Activated CD4-positive, alpha-beta T cell treated with anti-CD3 and anti-CD28 coated beads for 36 hours (primary cell): ENCODE data around the gene SMAD7. TPM values are rescaled to one million over a fixed set of nuclear protein-coding genes. Genes with fewer than 3 reads are reported as not detected.
"Not testable (repeated sequence)": the region's sequence is repeated elsewhere in the genome, so short reads cannot be mapped to it uniquely, and the experiment has no call there.

ENCODE experiments used
- ATAC-seq: fragments of 200-7000 bp; cut with Tn5 transposase; one replicate; pipeline ENCODE4 v1.10.0; 2021; ENCODE audit warnings: mild to moderate bottlenecking, moderate library complexity
- CTCF ChIA-PET: fragments of 350-600 bp; sonication (Branson Sonifier 250); formaldehyde crosslinking; loops from one replicate; lab custom pipeline; 2021; ENCODE audit warnings: antibody characterized with exemption; lab: Charles Lee
- POLR2A ChIA-PET: fragments of 350-600 bp; sonication (Branson Sonifier 250); formaldehyde crosslinking; loops from one replicate; lab custom pipeline; 2021; ENCODE audit warnings: antibody characterized with exemption, inconsistent platforms; lab: Charles Lee
- DNase-seq: peaks from one replicate; pipeline ENCODE4 v3.0.0-alpha.2; 2020
- H3K27ac Mint-ChIP-seq: one replicate; pipeline ENCODE4 v1.8.0; 2021; ENCODE audit warnings: mixed read lengths
- H3K27me3 Mint-ChIP-seq: one replicate; pipeline ENCODE4 v1.8.0; 2021; ENCODE audit warnings: mixed read lengths
- H3K36me3 Mint-ChIP-seq: one replicate; pipeline ENCODE4 v1.8.0; 2021; ENCODE audit warnings: low read depth, mixed read lengths
- H3K4me1 Mint-ChIP-seq: one replicate; pipeline ENCODE4 v1.8.0; 2021; ENCODE audit warnings: mixed read lengths
- H3K4me3 Mint-ChIP-seq: one replicate; pipeline ENCODE4 v1.8.0; 2021; ENCODE audit warnings: mild to moderate bottlenecking, moderate library complexity, mixed read lengths
- H3K9me3 Mint-ChIP-seq: one replicate; pipeline ENCODE4 v1.8.0; 2021; ENCODE audit warnings: low read depth, mixed read lengths
- intact Hi-C, 2 experiments: fragments of 100-400 bp; cut with DNase I in 1 of 2; cut with micrococcal nuclease in 1 of 2; formaldehyde crosslinking; loops; one replicate each; pipeline versions ENCODE4 v1.14.2 to v1.15.1; 2022 to 2024; cut with DNase I, micrococcal nuclease
- total RNA-seq, 2 experiments: library from RNA; stranded (reverse); gene quantifications; one replicate each; pipeline ENCODE4 v1.2.3, GENCODE V29; 2021

Gene SMAD7
- total RNA-seq, 2 experiments from 2014 or later: 7.2 to 9.3 TPM

GRCh38 chr18:48878471-48878870, 72.3 kb downstream of the SMAD7 start:
- Mint-ChIP-seq H3K4me1 (peaks cover 3% of the 10 kb centered on the region), H3K36me3 (no peaks in the 10 kb centered on the region), H3K4me3 (no peak overlapping the region), H3K27me3 (no peaks in the 10 kb centered on the region), H3K27ac (no peak overlapping the region), H3K9me3 (no peaks in the 10 kb centered on the region)
- ChIA-PET CTCF (no interaction called here), POLR2A (no interaction called here)
- DNase-seq (no peak), ATAC-seq (no peak)
- intact Hi-C loops: no loop called here

GRCh38 chr18:48877941-48878340, 72.8 kb downstream of the SMAD7 start:
- DNase-seq (no peak), ATAC-seq (no peak)
- no peaks in the 10 kb centered on the region for H3K27me3 Mint-ChIP-seq
- no peaks in the 10 kb centered on the region for H3K36me3 Mint-ChIP-seq
- intact Hi-C loops: no loop called here
- ChIA-PET POLR2A (no interaction called here), CTCF (no interaction called here)
- H3K4me1 Mint-ChIP-seq: peaks cover 9% of the 10 kb centered on the region
- no peak overlapping the region for H3K27ac Mint-ChIP-seq
- H3K4me3 Mint-ChIP-seq: no peak overlapping the region
- H3K9me3 Mint-ChIP-seq: no peaks in the 10 kb centered on the region

- Mint-ChIP-seq H3K27ac (no peak overlapping the region), H3K4me3 (no peak overlapping the region), H3K27me3 (no peaks in the 10 kb centered on the region), H3K36me3 (no peaks in the 10 kb centered on the region), H3K9me3 (no peaks in the 10 kb centered on the region), H3K4me1 (peaks cover 16% of the 10 kb centered on the region)
- intact Hi-C loops: no loop called here
- CTCF ChIA-PET: interaction anchor here (0.7 kb wide), 2 partner anchors 15 to 119 kb away, joined by 3 to 4 read pairs; no protein-coding TSS in a partner anchor
- POLR2A ChIA-PET: no interaction called here
- no peak for ATAC-seq
- DNase-seq: no peak
Measured at GRCh38 chr18:48876590-48876989, 74.2 kb downstream of the SMAD7 start.

GRCh38 chr18:48875942-48876511, 74.7 kb downstream of the SMAD7 start:
- POLR2A ChIA-PET: no interaction called here
- intact Hi-C loops: no loop called here
- ATAC-seq: no peak
- Mint-ChIP-seq H3K27ac (no peak overlapping the region), H3K4me3 (no peak overlapping the region), H3K36me3 (no peaks in the 10 kb centered on the region), H3K4me1 (peaks cover 16% of the 10 kb centered on the region), H3K9me3 (no peaks in the 10 kb centered on the region), H3K27me3 (no peaks in the 10 kb centered on the region)
- CTCF ChIA-PET: interaction anchor here (0.6 to 0.7 kb wide), 3 partner anchors 16 to 119 kb away, joined by 3 to 4 read pairs (median 4); no protein-coding TSS in a partner anchor
- no peak for DNase-seq

- no peak overlapping the region for H3K27ac Mint-ChIP-seq
- H3K27me3 Mint-ChIP-seq: no peaks in the 10 kb centered on the region
- H3K4me1 Mint-ChIP-seq: peaks cover 14% of the 10 kb centered on the region
- no peaks in the 10 kb centered on the region for H3K36me3 Mint-ChIP-seq
- no peak overlapping the region for H3K4me3 Mint-ChIP-seq
- ChIA-PET CTCF (interaction anchor here (0.6 kb wide), 1 partner anchor 35 kb away, joined by 4 read pairs; no protein-coding TSS in a partner anchor), POLR2A (no interaction called here)
- DNase-seq (no peak), ATAC-seq (no peak)
- intact Hi-C loops: no loop called here
- no peaks in the 10 kb centered on the region for H3K9me3 Mint-ChIP-seq
Measured at GRCh38 chr18:48875314-48875941, 75.3 kb downstream of the SMAD7 start.

GRCh38 chr18:48874701-48875162, 76.0 kb downstream of the SMAD7 start:
- Mint-ChIP-seq H3K4me1 (peaks cover 14% of the 10 kb centered on the region), H3K27me3 (no peaks in the 10 kb centered on the region), H3K4me3 (no peak overlapping the region), H3K9me3 (no peaks in the 10 kb centered on the region), H3K27ac (no peak overlapping the region), H3K36me3 (no peaks in the 10 kb centered on the region)
- intact Hi-C loops: no loop called here
- ChIA-PET CTCF (interaction anchor here (0.6 kb wide), 2 partner anchors 52 to 593 kb away, joined by 3 to 4 read pairs; no protein-coding TSS in a partner anchor), POLR2A (no interaction called here)
- no peak for DNase-seq
- no peak for ATAC-seq

- DNase-seq (no peak), ATAC-seq (no peak)
- Mint-ChIP-seq H3K4me1 (peaks cover 19% of the 10 kb centered on the region), H3K36me3 (no peaks in the 10 kb centered on the region), H3K27me3 (no peaks in the 10 kb centered on the region), H3K4me3 (no peak overlapping the region), H3K9me3 (no peaks in the 10 kb centered on the region), H3K27ac (no peak overlapping the region)
- intact Hi-C loops: no loop called here
- ChIA-PET POLR2A (no interaction called here), CTCF (interaction anchor here (0.6 to 0.7 kb wide), 3 partner anchors 52 to 594 kb away, joined by 3 to 4 read pairs (median 3); no protein-coding TSS in a partner anchor)
Measured at GRCh38 chr18:48874233-48874632, 76.5 kb downstream of the SMAD7 start.

GRCh38 chr18:48872234-48873145, 78.3 kb downstream of the SMAD7 start:
- H3K36me3 Mint-ChIP-seq: no peaks in the 10 kb centered on the region
- CTCF ChIA-PET: interaction anchor here (0.5 kb wide), 1 partner anchor 32 kb away, joined by 3 read pairs; no protein-coding TSS in a partner anchor
- ATAC-seq (no peak), DNase-seq (no peak)
- H3K4me1 Mint-ChIP-seq: peaks cover 34% of the 10 kb centered on the region
- H3K27me3 Mint-ChIP-seq: no peaks in the 10 kb centered on the region
- H3K27ac Mint-ChIP-seq: peak overlapping the region; percentile 32
- POLR2A ChIA-PET: no interaction called here
- intact Hi-C loops: no loop called here
- H3K9me3 Mint-ChIP-seq: no peaks in the 10 kb centered on the region
- H3K4me3 Mint-ChIP-seq: no peak overlapping the region

- intact Hi-C loops: no loop called here
- Mint-ChIP-seq H3K27me3 (no peaks in the 10 kb centered on the region), H3K4me1 (peaks cover 34% of the 10 kb centered on the region), H3K36me3 (no peaks in the 10 kb centered on the region), H3K4me3 (no peak overlapping the region), H3K27ac (no peak overlapping the region), H3K9me3 (no peaks in the 10 kb centered on the region)
- DNase-seq: no peak
- ChIA-PET POLR2A (no interaction called here), CTCF (no interaction called here)
- no peak for ATAC-seq
Measured at GRCh38 chr18:48871391-48872166, 79.2 kb downstream of the SMAD7 start.

- H3K27me3 Mint-ChIP-seq, H3K27ac Mint-ChIP-seq, H3K9me3 Mint-ChIP-seq, intact Hi-C loops, H3K4me3 Mint-ChIP-seq, H3K36me3 Mint-ChIP-seq, ATAC-seq, CTCF ChIA-PET, POLR2A ChIA-PET, DNase-seq: not testable (repeated sequence)
- H3K4me1 Mint-ChIP-seq: peaks cover 34% of the 10 kb centered on the region
Measured at GRCh38 chr18:48870926-48871325, 79.8 kb downstream of the SMAD7 start.
